OCI-LY1 (cell line): ENCODE results near the gene FBXO10.

Experiments used
- H2AFZ ChIP-seq: fragments of 200-600 bp; sonication (generic), shearing (Covaris generic); 2 replicates; pipeline ENCODE4 v1.6.0; 2014; ENCODE audit warnings: antibody characterized with exemption, mild to moderate bottlenecking, low read length
- H3F3A ChIP-seq: fragments of 200-600 bp; sonication (generic), shearing (Covaris generic); 2 replicates; pipeline ENCODE4 v1.6.0; 2014; ENCODE audit warnings: mild to moderate bottlenecking, antibody characterized with exemption, low read length, moderate library complexity; ENCODE audit not compliant: insufficient read depth
- H3K27ac ChIP-seq: fragments of 200-600 bp; sonication (generic); 2 replicates; pipeline ENCODE4 v1.5.1; 2014; ENCODE audit warnings: low read length, mixed run types, mild to moderate bottlenecking, low read depth; ENCODE audit not compliant: poor library complexity, severe bottlenecking
- H3K27me3 ChIP-seq: fragments of 200-600 bp; sonication (generic); 2 replicates; pipeline ENCODE4 v1.6.0; 2014; ENCODE audit warnings: antibody characterized with exemption, mild to moderate bottlenecking, low read length, moderate library complexity; ENCODE audit not compliant: insufficient read depth
- H3K36me3 ChIP-seq: fragments of 200-600 bp; sonication (generic); 2 replicates; pipeline ENCODE4 v1.6.1; 2014; ENCODE audit warnings: mild to moderate bottlenecking, antibody characterized with exemption, low read length, moderate library complexity, mixed read lengths; ENCODE audit not compliant: insufficient read depth
- H3K4me1 ChIP-seq: fragments of 200-600 bp; sonication (generic); 2 replicates; pipeline ENCODE4 v1.5.1; 2014; ENCODE audit warnings: mild to moderate bottlenecking, low read length, moderate library complexity; ENCODE audit not compliant: insufficient read depth, severe bottlenecking
- H3K4me2 ChIP-seq: fragments of 200-600 bp; sonication (generic), shearing (Covaris generic); 2 replicates; pipeline ENCODE4 v1.6.1; 2014; ENCODE audit warnings: low read length
- H3K4me3 ChIP-seq: fragments of 200-600 bp; sonication (generic); 2 replicates; pipeline ENCODE4 v1.5.1; 2014; ENCODE audit warnings: low read length, low read depth, mild to moderate bottlenecking, mixed read lengths; ENCODE audit not compliant: poor library complexity, severe bottlenecking
- H3K79me2 ChIP-seq: fragments of 200-600 bp; shearing (Covaris generic); 2 replicates; pipeline ENCODE4 v1.6.1; 2016; ENCODE audit warnings: mixed run types, low read length, mixed read lengths; ENCODE audit not compliant: insufficient read depth
- H3K9ac ChIP-seq: fragments of 200-600 bp; sonication (generic), shearing (Covaris generic); 2 replicates; pipeline ENCODE4 v1.6.1; 2014; ENCODE audit warnings: mild to moderate bottlenecking, low read length, mixed read lengths
- H3K9me2 ChIP-seq: fragments of 200-600 bp; sonication (generic), shearing (Covaris generic); 2 replicates; pipeline ENCODE4 v1.6.1; 2014; ENCODE audit warnings: low read depth, mild to moderate bottlenecking, low read length, mixed read lengths
- H3K9me3 ChIP-seq: fragments of 200-600 bp; shearing (Covaris generic); 2 replicates; pipeline ENCODE4 v1.6.1; 2014; ENCODE audit warnings: low read length, mixed read lengths
- H4K20me1 ChIP-seq: fragments of 200-600 bp; sonication (generic), shearing (Covaris generic); 2 replicates; pipeline ENCODE4 v1.6.0; 2016; ENCODE audit warnings: mild to moderate bottlenecking, low read length; ENCODE audit not compliant: insufficient read depth
- CTCF ChIP-seq: fragments of 200-600 bp; sonication (generic), shearing (Covaris generic); IDR thresholded peaks from 2 replicates; pipeline ENCODE4 v1.5.1; 2017; ENCODE audit warnings: mild to moderate bottlenecking, antibody characterized with exemption, low read length, moderate library complexity, mixed read lengths
- EZH2 ChIP-seq: fragments of 200-600 bp; sonication (generic), shearing (Covaris generic); IDR thresholded peaks from 2 replicates; pipeline ENCODE4 v1.8.0; 2017; ENCODE audit warnings: borderline replicate concordance, mixed run types, mild to moderate bottlenecking, antibody characterized with exemption, low read length, moderate library complexity, mixed read lengths

The FBXO10 gene

GRCh38 chr9:37625036-37625757 lies 49.0 kb upstream of the FBXO10 start:
- no peaks in the 10 kb centered on the region for H4K20me1 ChIP-seq
- no peaks in the 10 kb centered on the region for H3K4me1 ChIP-seq
- H2AFZ ChIP-seq = no peak overlapping the region
- no peaks in the 10 kb centered on the region for H3F3A ChIP-seq
- no peaks in the 10 kb centered on the region for H3K9me3 ChIP-seq
- no peaks in the 10 kb centered on the region for H3K27me3 ChIP-seq
- no peak overlapping the region for H3K27ac ChIP-seq
- H3K9me2 ChIP-seq = no peaks in the 10 kb centered on the region
- no peak overlapping the region for H3K9ac ChIP-seq
- TF ChIP-seq CTCF (no peak), EZH2 (no peak)
- H3K36me3 ChIP-seq = no peaks in the 10 kb centered on the region
- H3K4me2 ChIP-seq = no peak overlapping the region
- H3K4me3 ChIP-seq = no peak overlapping the region
- H3K79me2 ChIP-seq = no peaks in the 10 kb centered on the region

GRCh38 chr9:37624073-37624472 lies 47.9 kb upstream of the FBXO10 start:
- Histone ChIP-seq H3K36me3 (no peaks in the 10 kb centered on the region), H2AFZ (no peak overlapping the region), H3K27ac (no peak overlapping the region), H3K4me1 (no peaks in the 10 kb centered on the region), H3K4me2 (no peak overlapping the region), H4K20me1 (no peaks in the 10 kb centered on the region), H3F3A (no peaks in the 10 kb centered on the region), H3K9me2 (no peaks in the 10 kb centered on the region), H3K9me3 (no peaks in the 10 kb centered on the region), H3K79me2 (no peaks in the 10 kb centered on the region), H3K27me3 (no peaks in the 10 kb centered on the region), H3K9ac (no peak overlapping the region), H3K4me3 (no peak overlapping the region)
- TF ChIP-seq CTCF (no peak), EZH2 (no peak)

- TF ChIP-seq CTCF (no peak), EZH2 (no peak)
- H3K9ac ChIP-seq = no peak overlapping the region
- no peaks in the 10 kb centered on the region for H3K4me1 ChIP-seq
- H3K9me3 ChIP-seq = no peaks in the 10 kb centered on the region
- H3K4me3 ChIP-seq = no peak overlapping the region
- H3K27ac ChIP-seq = no peak overlapping the region
- no peaks in the 10 kb centered on the region; the same call in 1 of the 2 replicates for H3K27me3 ChIP-seq
- H3K79me2 ChIP-seq = no peaks in the 10 kb centered on the region
- H3K4me2 ChIP-seq = no peak overlapping the region
- no peaks in the 10 kb centered on the region for H3K9me2 ChIP-seq
- no peaks in the 10 kb centered on the region for H3F3A ChIP-seq
- H2AFZ ChIP-seq = no peak overlapping the region
- no peaks in the 10 kb centered on the region for H4K20me1 ChIP-seq
- no peaks in the 10 kb centered on the region for H3K36me3 ChIP-seq
Measured at GRCh38 chr9:37623267-37623666, 47.1 kb upstream of the FBXO10 start.
